H1 (cell line): Measurements from ENCODE around the gene CACNA1B. TPM values are rescaled to one million over a fixed set of nuclear protein-coding genes. Genes with fewer than 3 reads are reported as not detected.

Experiments used
- BCL11A ChIP-seq, 2 experiments: IDR thresholded peaks; one replicate each; pipeline ENCODE4 v1.6.1; 2011; ENCODE audit warnings: low read depth in 2 of 2, low read length in 2 of 2, mild to moderate bottlenecking in 2 of 2
- CHD7 ChIP-seq: fragments of 300-600 bp; sonication (generic); IDR thresholded peaks from 2 replicates; pipeline ENCODE4 v1.7.1; 2012; ENCODE audit warnings: low read length, moderate library complexity, mild to moderate bottlenecking, inconsistent platforms; ENCODE audit not compliant: insufficient replicate concordance
- HDAC2 ChIP-seq, 2 experiments: fragments of 300-600 bp in 1 of 2; sonication (generic) in 1 of 2; IDR thresholded peaks; 2 replicates each; pipeline ENCODE4 v1.6.1; 2011 to 2012; ENCODE audit warnings: low read depth in 2 of 2, low read length in 2 of 2, mild to moderate bottlenecking in 2 of 2, moderate library complexity in 2 of 2, borderline replicate concordance in 1 of 2, inconsistent platforms in 1 of 2
- RAD21 ChIP-seq, 2 experiments: IDR thresholded peaks in 1 of 2; conservative IDR thresholded peaks in 1 of 2; 2 replicates each; pipeline ENCODE4 v1.6.1; 2011; ENCODE audit warnings: low read depth in 2 of 2, low read length in 2 of 2, improper control_type of control experiment in 1 of 2, inconsistent platforms in 1 of 2, mild to moderate bottlenecking in 1 of 2, moderate library complexity in 1 of 2
- RFX5 ChIP-seq: IDR thresholded peaks from 2 replicates; pipeline ENCODE4 v1.6.1; 2011; ENCODE audit warnings: low read depth, low read length, improper control_type of control experiment, borderline replicate concordance
- SIN3A ChIP-seq, 2 experiments: IDR thresholded peaks in 1 of 2; conservative IDR thresholded peaks in 1 of 2; 2 replicates each; pipeline ENCODE4 v1.6.1; 2011 to 2012; ENCODE audit warnings: low read length in 2 of 2, improper control_type of control experiment in 1 of 2, low read depth in 1 of 2, mild to moderate bottlenecking in 1 of 2
- SIX5 ChIP-seq: IDR thresholded peaks from 2 replicates; pipeline ENCODE4 v1.6.1; 2011; ENCODE audit warnings: mild to moderate bottlenecking, low read depth, low read length
- ZNF274 ChIP-seq: IDR thresholded peaks from 2 replicates; pipeline ENCODE4 v1.7.0; 2012; ENCODE audit warnings: low read length, borderline replicate concordance; ENCODE audit errors: extremely low read depth
- polyA plus RNA-seq, 7 experiments: library from polyadenylated mRNA; depleted of rRNA in 3 of 7; stranded (reverse) in 5 of 7; unstranded in 2 of 7; fragments of >200 nt in 5 of 7; fragments of 200-250 nt in 2 of 7; gene quantifications; 1 replicate in 5 of 7; 2 replicates in 1 of 7; 4 replicates in 1 of 7; pipeline versions ENCODE4 v1.2.1 to v1.2.3, GENCODE V29; 2011 to 2013; ENCODE audit warnings: missing spikeins in 2 of 7, mixed read lengths in 2 of 7
- total RNA-seq: library from RNA; stranded (reverse); fragmentation: NEBNext Ultra II Directional; extraction: Animal tissue kit (Norgen Biotek cat#: 25700); gene quantifications from 2 replicates; pipeline ENCODE4 v1.2.1, GENCODE V29; 2021
- TF ChIP-seq, protein P1 (sequence below): IDR thresholded peaks from 2 replicates; pipeline ENCODE4 v1.6.1; 2011; ENCODE audit warnings: low read length, improper control_type of control experiment

CACNA1B gene
- total and polyA plus RNA-seq, 2 of the 8 experiments (the other 6 are each of a cell fraction or from before 2014, with no cell fraction given) = 1.5 to 5.7 TPM

DNA sequence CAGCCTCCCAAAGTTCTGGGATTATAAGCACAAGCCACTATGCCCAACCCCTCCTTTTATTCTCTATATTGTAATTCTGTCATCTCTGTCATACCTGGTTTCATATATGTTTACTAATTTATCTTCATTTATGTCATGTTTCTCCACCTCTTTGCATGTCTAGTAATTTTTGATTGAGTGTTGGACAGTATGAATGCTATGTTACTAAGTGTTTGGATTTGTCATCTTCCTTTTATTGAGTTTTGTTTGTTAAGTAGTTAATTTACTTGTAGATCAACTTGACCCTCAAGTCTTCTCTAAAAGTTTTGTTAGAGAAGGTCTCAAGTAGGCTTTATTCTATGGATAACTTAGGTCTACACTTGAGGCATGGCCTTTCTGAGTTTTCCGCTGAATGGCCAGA lies 17.2 kb upstream of the CACNA1B start (continued):
- no peak for TF ChIP-seq CHD7
- TF ChIP-seq RFX5 = no peak
- no peak for TF ChIP-seq SIN3A (conservative IDR thresholded peaks at IDR 0.05 in 1 of 2, IDR thresholded peaks at IDR 0.05 in 1 of 2; ENCODE audit: low read depth in 1 of 2, low read length in 2 of 2)
- no peak for TF ChIP-seq ZNF274
- TF ChIP-seq RAD21 (IDR thresholded peaks at IDR 0.05 in 1 of 2, conservative IDR thresholded peaks at IDR 0.05 in 1 of 2; ENCODE audit: low read depth in 2 of 2, low read length in 2 of 2) = no peak
- TF ChIP-seq, protein P1, sequence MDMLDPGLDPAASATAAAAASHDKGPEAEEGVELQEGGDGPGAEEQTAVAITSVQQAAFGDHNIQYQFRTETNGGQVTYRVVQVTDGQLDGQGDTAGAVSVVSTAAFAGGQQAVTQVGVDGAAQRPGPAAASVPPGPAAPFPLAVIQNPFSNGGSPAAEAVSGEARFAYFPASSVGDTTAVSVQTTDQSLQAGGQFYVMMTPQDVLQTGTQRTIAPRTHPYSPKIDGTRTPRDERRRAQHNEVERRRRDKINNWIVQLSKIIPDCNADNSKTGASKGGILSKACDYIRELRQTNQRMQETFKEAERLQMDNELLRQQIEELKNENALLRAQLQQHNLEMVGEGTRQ = no peak
- TF ChIP-seq BCL11A (IDR thresholded peaks at IDR 0.05; ENCODE audit: low read depth in 2 of 2, low read length in 2 of 2) = no peak
- TF ChIP-seq HDAC2 (IDR thresholded peaks at IDR 0.05; ENCODE audit: borderline replicate concordance in 1 of 2, low read depth in 2 of 2, low read length in 2 of 2) = no peak
- no peak for TF ChIP-seq SIX5
